EL (cell line): ENCODE data around the gene ANGPTL4.
"Not testable (repeated sequence)": the region's sequence is repeated elsewhere in the genome, so short reads cannot be mapped to it uniquely, and the experiment has no call there.

Experiments
- DNase-seq: peaks from one replicate; pipeline ENCODE4 v3.0.0-alpha.2; 2016

Gene ANGPTL4

DNA sequence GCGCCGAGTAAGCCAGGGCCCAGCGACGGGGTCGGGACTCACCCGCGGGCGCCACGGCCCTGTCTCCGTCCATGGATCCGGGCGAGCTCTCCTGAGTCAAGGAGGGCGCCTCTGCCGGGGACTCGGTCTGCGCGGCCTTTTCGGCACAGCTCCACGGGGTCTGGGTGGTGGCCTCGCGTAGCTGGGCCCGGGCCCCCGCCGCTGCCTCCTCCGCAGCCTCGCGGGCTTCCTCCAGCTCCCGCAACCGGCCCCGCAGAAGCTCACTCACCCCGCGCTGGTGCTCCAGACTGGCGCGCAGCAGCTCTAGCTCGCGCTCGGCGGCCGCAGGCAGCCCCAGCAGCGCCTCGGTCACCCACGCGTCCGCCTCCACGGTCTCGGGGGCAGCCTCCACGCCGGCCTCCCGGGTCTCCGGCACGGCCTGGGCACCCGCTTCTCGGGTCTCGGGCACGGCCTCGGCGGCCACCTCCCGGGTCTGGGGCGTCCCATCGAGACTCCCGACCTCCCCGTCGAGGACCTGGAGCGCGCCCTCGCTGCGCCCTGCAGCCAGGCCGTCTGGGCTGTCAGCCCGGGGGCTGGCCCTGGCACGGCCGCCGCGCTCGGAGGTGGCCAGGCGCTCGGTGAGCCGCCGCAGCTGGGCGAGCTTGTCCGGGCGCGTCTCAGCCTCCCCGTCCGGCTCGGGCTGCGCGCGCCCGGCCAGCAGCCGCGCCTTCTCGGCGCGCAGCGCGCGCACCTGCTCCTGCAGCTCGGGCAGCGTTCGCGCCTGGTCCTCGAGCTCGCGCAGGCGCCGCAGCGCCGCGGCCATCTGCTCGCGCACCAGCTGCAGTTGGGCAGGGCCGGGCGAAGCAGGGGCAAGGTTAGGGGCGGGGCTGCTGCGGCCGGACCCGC, 29.3 kb upstream of the ANGPTL4 start:
- DNase-seq = peak; percentile 56

DNA sequence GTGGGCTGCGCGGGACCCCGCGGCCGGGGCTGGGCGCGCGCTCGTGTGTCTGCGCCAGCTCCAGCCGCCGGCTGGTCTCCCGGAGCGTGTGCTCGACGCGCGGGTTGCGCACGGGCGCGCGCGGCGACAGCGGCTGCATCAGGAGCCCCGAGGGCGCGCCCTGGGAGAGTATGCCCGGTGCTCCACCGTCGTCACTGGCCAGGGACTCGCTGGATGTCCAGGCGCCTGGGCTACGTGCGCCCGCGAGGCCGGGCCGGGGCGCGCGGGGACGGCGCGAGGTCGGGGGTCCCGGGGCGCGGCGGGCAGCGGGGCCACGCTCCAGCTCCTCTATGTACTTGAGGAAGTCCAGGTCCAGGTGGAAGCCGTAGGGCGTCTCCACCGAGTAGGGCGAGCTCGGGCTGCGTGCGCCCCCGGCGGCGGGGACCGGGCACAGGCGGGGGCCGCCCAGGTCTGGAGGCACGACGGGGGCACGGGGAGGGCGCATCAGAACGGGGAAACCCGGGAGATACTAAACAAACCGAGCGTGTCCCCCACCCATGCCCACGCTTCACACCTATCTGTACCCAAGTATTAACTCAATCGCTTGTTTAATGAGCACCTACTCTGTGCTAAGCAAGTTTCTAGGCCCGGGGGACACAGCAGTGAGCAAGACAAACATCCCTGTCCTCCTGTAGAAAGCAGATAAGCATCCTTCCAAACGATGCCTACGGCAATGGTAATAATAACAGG, 28.4 kb upstream of the ANGPTL4 start:
- DNase-seq = no peak

DNA sequence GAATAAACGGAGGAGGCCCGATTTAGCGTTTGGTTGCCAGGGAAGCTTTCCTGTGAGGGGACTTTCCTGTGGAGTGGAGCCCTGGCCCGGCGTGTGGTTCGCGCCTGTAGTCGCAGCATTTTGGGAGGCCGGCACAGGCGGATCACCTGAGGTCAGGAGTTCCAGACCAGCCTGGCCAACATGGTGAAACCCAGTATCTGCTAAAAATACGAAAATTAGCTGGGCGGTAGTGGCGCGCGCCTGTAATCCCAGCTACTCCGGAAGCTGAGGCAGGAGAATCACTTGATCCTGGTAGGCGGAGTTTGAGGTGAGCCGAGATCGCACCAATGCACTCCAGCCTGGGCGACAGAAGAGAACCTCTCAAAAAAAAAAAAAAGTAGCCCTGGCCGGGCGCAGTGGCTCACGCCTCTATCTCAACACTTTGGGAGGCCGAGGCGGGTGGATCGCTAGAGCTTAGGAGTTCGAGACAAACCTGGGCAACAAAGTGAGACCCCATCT, 27.8 kb upstream of the ANGPTL4 start:
- DNase-seq = no peak

DNA sequence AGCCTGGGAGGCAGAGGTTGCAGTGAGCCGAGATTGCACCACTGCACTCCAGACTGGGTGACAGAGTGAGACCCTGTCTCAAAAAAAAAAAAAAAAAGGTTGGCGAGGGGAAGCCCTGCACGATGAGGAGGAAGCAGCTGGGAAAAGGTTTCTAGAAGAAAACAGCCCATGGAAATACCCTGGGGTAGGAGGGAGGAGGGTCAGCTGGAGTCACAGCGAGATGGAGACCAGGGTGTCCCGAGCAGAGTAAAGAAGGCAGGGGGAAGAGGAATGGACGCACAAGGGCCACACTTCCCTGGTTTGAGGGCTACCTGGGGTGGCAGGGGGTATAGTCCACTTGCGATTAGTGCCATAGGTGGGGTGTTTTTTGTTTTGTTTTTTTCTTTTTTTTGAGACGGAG, 27.3 kb upstream of the ANGPTL4 start:
- no peak for DNase-seq

DNA sequence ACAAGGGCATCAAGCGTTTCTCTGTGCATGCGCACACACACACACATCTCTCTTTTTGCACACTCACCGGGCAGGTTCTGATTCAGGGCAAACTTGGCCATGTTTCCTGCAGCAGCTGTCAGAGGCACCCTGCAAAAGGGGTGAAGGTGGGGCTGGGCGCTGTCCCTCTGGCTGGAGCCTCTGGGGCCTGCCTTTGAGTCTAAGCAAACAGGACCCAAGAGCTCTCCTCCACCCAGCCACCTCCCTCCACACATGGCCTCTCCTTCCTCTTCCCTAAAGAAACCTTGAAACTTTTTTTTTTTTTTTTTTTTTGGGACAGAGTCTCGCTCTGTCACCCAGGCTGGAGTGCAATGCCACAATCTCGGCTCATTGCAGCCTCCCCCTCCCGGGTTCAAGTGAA, 26.2 kb upstream of the ANGPTL4 start:
- no peak for DNase-seq

DNA sequence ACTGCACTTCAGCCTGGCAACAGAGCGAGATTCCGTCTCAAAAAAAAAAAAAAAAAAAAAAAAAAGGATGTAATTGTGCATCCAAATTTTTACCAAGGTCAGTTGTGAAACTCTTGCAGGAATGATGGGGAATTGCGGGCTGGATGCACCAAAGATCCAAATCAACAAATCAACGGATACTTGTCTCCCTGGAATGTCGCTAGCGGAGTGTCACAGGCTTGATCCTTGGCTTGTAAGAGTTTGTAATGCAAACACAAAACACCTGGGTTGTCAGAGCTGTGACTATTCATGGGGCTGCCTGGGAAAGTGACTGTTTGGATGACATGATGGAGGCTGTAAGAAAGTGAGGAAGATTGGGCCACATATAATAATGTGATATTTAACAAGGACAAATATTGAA, 25.1 kb upstream of the ANGPTL4 start:
- DNase-seq = no peak

DNA sequence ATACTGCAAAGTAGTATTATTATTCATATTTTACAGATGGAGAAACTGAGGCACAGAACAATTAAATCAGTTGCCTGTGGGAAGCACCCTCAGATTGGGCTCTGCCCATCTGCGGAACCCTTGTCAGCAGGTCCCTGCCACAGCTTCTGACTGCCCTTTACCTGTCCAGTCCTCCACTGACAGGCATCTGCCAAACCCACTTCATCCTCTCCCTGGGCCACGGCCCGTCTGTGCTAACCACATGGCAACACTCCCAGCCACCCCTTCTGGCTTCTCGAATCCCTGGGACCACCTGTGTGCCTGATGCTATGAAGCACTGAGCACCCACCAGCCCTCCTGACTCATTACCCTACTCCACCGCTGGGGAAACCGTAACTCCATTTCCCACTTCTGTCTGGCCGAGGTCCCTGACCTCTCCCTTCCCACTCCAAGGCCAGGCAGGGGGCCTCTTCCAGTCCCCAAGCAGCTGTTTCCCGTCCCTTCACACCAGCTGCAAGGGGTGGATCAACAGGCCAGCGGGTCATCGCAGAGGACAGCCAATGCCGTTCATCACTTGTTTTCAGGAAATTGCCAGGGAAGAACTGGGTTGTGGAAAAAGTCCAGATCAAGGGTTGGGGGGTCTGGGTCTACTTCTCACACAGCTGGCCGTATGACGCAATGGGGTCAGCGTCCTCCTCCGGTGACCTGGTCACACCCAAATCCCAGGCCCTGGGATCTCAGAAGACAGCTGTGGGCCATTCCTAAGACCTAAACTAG, 23.4 kb upstream of the ANGPTL4 start:
- DNase-seq = no peak

DNA sequence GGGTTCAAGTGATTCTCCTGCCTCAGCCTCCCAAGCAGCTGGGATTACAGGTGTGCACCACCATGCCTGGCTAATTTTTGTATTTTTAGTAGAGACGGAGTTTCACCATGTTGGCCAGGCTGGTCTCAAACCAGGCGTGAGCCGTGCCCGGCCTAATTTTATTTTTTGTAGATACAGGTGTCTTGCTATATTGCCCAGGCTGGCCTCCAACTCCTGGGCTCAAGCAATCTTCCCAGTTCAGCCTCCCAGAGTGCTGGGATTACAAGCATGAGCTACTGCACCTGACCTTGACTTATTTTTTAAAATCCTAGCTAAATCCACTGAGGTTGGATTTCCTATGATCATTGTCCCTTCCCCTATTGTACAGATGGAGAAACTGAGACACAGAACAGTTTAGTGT, 22.5 kb upstream of the ANGPTL4 start:
- not testable (repeated sequence) for DNase-seq

DNA sequence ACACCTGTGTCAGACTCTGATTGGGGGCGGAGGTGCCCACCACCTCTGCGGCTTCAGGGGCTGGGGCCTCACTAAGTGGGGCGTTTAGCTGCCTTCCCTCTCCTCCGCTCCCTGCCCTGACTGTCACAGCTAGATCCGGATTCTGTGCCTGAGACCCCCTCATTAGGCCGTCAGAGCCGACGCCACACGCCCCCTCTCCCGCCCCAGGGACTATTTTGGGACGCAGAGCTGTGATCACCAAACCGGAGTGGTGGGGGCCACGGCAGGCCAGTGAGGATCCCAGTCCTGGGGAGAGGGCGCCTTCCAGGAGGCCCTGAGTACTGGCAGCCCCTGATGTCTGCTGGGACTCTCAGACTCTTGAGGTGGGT, 21.7 kb upstream of the ANGPTL4 start:
- no peak for DNase-seq

DNA sequence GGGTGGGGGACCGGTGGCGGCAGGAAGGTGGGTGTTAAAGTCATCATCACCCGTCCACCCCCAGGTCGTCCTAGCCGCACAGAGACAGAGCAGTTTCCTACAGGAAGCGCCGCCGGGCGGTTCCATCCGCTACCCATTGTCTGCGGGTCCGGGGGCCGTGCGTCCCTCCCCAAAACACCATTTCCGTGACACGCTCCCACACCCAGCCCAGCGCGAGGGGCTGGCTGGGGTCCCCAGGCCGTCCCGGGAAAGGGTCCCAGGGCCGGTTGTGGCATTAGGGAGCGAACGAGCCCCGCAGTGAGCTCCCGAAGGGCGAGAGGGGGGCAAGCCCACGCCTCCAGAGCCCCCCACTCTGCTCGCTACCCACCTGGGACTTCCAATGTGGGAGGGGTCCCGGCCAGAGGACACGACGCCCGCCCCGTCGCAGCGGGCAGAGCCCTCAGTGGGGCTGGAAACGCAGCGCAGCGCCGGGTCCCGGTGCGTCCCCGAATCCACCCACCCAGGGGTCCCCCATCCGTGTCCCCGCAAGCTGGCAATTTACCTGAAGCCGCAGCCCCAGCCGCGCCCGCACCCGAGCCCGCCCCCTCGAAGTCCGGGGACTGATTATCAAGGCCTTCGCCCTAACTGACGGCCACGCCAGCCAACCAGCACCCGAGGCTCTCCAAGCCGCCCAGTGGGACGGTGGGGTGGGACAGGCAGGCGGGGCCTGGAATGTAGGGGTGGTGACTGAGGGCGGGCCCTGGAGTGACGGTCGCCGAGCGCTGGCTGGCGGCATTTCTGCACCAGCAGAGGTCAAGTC, 21.1 kb upstream of the ANGPTL4 start, which contains the start of gene KANK3:
Gene KANK3 (minus strand): TSS at position 579 of the 799 bp plus-strand sequence. CDS start 5,434 bp downstream, outside the sequence.
- peak; percentile 91 for DNase-seq

DNA sequence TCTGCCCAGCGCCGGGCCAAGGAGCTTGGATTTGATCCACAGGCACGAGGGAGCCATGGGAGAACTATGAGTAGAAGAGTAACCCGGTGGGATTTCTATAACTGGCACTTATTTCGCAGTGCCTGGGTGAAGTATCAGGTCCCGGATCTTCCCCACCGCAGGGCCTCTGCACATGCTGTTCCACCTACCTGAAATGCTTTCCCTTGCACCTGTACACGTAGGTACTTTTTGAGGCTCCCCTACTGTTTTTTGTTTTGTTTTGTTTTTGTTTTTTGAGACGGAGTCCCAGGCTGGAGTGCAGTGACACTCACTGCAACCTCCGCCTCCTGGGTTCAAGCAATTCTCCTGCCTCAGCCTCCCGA, 20.5 kb upstream of the ANGPTL4 start:
- DNase-seq = no peak

DNA sequence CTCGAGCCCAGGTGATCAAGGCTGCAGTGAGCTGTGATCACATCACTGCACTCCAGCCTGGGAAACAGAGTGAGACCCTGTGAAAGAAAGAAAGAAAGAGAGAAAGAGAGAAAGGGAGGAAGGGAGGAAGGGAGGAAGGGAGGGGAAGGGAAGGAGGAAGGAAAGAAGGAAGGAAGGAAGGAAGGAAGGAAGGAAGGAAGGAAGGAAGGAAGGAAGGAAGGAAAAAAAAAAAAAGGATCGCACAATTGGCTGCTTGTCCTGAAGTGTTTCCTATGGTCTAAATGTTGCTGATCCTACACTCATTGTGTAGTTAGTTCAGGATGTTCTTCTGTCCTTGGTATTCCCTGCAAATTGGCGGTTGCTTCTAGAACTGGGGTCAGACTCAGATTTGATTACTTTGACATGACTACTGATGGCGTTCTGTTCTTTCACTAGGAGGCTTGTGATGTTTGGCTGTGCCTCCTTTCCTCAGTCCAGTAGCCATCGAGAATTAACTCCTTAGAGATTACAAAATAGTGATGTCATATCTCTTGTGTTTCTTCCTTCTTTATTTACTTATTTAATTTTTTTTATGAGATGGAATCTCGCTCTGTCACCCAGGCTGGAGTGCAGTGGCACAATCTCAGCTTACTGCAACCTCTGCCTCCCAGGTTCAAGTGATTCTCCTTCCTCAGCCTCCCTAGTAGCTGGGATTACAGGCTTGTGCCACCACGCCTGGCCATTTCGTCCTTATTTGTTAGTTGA, 14.2 kb upstream of the ANGPTL4 start:
- DNase-seq = not testable (repeated sequence)

DNA sequence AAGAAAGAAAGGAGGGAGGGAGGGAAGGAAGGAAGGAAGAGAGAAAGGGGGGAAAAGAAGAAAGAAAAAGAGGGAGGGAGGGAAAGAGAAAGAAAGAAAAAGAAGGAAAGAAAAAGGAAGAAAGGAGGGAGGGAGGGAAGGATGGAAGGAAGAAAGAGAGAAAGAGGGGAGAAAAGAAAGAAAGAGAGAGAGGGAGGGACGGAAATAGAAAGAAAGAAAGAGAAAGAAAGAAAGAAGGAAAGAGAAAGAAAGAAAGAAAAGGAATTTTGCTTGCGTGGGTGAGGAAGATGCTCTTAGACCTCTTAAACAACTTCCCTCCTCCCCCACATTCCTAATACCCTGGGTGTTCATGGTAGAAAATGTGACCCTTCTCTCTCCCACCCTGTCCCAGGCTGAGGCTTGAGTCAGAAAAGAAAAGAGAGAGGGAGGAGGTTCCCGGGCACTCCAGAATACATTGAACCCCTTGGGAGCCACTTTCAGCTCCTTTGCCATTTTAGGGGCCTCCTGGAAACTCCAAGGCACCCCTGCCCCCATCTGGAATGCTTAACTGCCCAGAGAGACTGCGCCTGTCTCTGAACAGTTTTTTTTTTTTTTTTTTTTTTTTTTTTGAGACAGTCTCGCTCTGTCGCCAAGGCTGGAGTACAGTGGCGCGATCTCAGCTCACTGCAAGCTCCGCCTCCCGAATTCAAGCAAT, 11.7 kb upstream of the ANGPTL4 start:
- DNase-seq = no peak

DNA sequence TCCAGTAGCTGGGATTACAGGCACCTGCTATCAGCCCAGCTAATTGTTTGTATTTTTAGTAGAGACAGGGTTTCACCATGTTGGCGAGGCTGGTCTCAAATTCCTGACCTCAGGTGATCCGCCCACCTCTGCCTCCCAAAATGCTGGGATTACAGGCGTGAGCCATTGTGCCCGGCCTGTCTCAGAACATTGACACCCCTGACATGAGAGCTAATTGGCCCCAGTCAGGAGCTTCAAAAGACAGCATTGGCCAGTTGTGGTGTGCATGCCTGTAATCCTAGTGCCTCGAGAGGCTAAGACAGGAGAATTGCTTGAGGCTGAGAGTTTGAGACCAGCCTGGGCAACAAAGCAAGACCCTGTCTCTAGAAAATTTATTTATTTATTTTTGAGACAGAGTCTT, 11.1 kb upstream of the ANGPTL4 start:
- not testable (repeated sequence) for DNase-seq

DNA sequence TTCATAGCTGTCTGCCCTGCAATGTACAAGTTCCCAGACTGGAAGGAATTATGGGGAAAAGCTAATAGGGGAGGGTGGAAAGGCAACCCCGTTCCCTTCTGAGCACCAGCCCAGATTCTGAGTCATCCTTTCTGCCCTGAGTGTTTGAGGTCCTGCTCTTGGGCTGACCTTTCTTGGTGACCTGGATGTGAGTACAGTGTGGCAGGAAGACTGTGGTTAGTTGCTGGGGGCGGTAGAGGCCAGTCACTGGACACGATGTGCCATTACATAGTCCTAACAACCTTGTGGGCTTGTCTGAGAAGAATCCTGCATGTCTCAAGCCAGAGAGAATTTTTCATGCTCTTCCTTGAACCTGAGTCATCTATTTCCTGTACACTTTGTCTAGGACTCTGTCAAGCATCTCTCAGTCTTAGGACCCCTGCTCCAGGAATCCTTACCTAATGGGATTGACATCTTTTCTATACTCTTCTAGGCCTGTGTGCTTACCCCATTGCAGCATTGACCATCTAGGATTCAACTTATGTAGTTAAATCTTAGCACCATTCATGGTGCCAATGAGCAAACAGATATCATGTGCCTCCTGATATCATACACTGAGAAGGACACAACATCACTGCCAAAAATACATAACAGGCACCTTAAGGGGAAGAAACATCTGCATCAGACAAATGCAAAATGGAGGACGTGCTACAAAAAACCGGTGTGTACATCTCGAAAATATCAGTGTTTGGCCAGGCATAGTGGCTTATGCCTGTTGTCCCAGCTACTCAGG, 8.1 kb upstream of the ANGPTL4 start:
- DNase-seq = peak; percentile 99

DNA sequence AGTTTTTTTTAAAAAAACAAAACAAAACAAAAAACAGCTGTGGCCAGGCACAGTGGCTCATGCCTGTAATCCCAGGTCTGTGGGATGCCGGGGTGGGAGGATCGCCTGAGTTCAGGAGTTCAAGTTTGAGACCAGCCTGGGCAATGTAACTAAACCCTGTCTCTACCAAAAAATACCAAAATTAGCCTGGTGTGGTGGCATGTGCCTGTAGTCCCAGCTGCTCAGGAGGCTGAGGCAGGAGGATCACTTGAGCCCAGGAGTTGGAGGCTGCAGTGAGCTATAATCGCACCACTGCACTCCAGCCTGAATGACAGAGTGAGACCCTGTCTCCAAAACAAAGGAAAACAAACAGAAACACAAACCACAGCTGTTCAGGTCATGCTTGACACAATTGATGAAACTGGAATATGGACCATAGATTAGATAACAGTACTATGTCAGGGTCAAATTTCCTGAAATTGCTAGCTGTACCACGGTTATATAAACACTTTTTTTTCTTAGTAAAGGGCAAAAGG, 6.9 kb upstream of the ANGPTL4 start:
- DNase-seq = no peak

DNA sequence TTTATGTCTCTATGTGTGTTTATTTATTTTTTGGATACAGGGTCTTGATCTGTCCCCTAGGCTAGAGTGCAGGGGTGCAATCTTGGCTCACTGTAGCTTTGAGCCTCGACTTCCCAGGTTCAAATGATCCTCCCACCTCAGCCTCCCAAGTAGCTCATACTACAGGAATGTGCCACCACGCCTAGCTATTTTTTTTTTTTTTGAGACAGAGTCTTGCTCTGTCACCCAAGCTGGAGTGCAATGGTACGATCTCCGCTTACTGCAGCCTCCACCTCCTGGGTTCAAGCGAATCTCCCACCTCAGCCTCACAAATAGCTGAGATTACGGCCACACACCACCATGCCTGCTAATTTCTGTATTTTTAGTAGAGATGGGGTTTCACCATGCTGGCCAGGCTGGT, 5.0 kb upstream of the ANGPTL4 start:
- no peak for DNase-seq

DNA sequence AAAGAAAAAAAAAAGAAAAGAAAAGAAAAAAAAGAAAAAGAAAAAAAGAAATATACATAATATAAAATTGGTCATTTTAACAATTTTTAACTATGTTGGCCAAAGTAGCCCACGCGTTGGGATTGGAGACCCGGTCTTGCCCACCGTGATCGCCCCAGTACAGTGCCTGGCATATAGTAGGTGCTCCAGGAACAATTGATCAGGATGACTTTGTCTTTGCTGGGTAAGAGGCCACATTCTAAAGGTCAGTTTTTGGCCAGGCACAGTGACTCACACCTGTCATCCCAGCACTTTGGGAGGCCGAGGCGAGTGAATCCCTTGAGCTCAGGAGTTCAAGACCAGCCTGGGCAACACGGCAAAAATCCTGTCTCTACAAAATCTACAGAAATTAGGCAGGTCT, 3.8 kb upstream of the ANGPTL4 start:
- DNase-seq = no peak

DNA sequence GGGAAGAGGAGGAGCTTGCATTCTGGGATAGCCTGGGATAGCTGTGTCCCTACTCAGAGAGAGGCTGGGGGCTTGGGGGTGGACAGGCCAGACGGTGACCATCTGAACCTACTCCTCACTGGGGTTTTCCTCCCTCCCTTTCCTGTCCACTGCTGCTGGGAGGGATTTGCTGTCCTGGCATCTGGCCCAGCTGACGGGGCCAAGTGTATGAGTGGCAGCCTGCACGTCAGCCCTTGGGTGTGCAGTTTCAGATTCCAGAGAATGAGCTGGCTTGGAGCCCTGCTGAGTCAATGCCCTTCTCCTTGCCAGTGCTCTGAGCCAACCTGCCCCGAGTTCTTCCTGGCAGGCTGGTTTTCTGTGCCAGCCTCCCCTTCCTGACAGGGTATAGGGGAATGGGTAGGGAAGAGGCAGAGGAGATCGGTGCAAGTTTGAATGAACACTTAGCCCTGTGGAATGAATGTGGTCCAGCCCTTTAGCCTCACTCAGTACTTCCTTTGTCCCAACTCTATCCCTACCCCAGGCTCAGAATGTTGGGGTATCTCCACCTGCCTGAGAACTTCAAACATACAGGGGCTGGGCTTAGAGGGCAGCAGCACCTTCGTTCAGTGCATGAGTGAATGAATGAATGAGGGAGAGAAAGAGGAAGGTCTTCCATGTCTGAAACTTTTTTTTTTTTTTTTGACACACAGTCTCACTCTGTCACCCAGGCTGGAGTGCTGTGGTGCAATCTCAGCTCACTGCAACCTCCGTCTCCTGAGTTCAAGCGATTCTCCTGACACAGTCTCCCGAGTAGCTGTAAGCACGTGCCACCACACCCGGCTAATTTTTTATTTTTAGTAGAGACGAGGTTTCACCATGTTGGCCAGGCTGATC, 1.8 kb upstream of the ANGPTL4 start:
- peak; percentile 99 for DNase-seq
